DOHH2 (cell line): ENCODE results near the gene FAM241A.

Experiments used
- EZH2phosphoT487 ChIP-seq: fragments of 200-600 bp; sonication (generic); IDR thresholded peaks from 2 replicates; pipeline ENCODE4 v1.6.1; 2017; ENCODE audit warnings: borderline replicate concordance, mild to moderate bottlenecking, antibody characterized with exemption, low read length, moderate library complexity, mixed read lengths
- TF ChIP-seq, protein P1 (sequence below): fragments of 200-600 bp; sonication (generic); IDR thresholded peaks from one replicate; pipeline ENCODE4 v1.5.1; 2014; ENCODE audit warnings: antibody characterized with exemption, mild to moderate bottlenecking, low read depth, low read length; ENCODE audit not compliant: poor library complexity, severe bottlenecking

DNA sequence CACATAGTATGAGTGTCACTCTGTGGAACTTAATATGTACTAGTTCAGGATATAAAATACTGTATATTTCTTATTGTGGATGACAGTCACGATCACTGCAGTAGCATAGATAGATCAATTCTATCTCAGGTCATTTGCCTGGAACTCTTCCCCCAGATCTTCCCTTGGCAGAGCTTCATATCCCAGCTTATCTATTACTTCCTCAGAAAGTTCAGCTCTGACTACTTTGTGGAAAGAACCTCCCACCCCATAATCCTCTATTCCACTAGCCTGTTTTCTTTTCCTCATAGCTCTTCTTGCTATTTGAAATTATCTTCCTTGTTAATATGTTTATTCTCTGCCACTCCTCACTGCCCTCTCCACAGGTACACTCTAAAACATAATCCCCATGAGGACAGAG lies 10.9 kb downstream of the FAM241A start:
- TF ChIP-seq, protein P1, sequence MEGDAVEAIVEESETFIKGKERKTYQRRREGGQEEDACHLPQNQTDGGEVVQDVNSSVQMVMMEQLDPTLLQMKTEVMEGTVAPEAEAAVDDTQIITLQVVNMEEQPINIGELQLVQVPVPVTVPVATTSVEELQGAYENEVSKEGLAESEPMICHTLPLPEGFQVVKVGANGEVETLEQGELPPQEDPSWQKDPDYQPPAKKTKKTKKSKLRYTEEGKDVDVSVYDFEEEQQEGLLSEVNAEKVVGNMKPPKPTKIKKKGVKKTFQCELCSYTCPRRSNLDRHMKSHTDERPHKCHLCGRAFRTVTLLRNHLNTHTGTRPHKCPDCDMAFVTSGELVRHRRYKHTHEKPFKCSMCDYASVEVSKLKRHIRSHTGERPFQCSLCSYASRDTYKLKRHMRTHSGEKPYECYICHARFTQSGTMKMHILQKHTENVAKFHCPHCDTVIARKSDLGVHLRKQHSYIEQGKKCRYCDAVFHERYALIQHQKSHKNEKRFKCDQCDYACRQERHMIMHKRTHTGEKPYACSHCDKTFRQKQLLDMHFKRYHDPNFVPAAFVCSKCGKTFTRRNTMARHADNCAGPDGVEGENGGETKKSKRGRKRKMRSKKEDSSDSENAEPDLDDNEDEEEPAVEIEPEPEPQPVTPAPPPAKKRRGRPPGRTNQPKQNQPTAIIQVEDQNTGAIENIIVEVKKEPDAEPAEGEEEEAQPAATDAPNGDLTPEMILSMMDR = no peak
- TF ChIP-seq EZH2phosphoT487 = no peak
